ENCODE data around the gene DMD. TPM values are rescaled to one million over a fixed set of nuclear protein-coding genes. Genes with fewer than 3 reads are reported as not detected.

The DMD gene
- polyA plus RNA-seq, 4 donors: 1.6 to 11.6 (median 2.9) TPM

- Histone ChIP-seq H3K4me1 (ENCODE audit: control insufficient read depth in 3 of 3, insufficient read depth in 2 of 3, low read depth in 1 of 3, low read length in 2 of 3) (no peaks in the 10 kb centered on the region), H3K27me3 (ENCODE audit: control insufficient read depth in 3 of 3, insufficient read depth in 3 of 3, low read length in 3 of 3) (no peaks in the 10 kb centered on the region), H3K36me3 (ENCODE audit: control insufficient read depth in 3 of 3, insufficient read depth in 2 of 3, low read depth in 1 of 3, low read length in 3 of 3) (no peaks in the 10 kb centered on the region), H3K9me3 (ENCODE audit: control insufficient read depth in 2 of 2, insufficient read depth in 1 of 2, low read depth in 1 of 2, low read length in 1 of 2) (peaks cover 0 to 8% of the 10 kb centered on the region in 2 donors), H3K4me3 (ENCODE audit: low read depth in 1 of 3, low read length in 3 of 3) (no peak overlapping the region), H3K27ac (ENCODE audit: low read depth in 1 of 3, low read length in 2 of 3) (no peak overlapping the region)
- FAIRE-seq (no peak), DNase-seq (no peak)
- 86 to 97% (median 94%) methylated on average over 2 of the region's 2 CpGs for WGBS, 3 donors
Measured at GRCh38 chrX:31138124-31138523, 2073.2 kb downstream of the DMD start.

GRCh38 chrX:31136144-31136611, 2075.2 kb downstream of the DMD start:
- Histone ChIP-seq H3K9me3 (ENCODE audit: control insufficient read depth in 2 of 2, insufficient read depth in 1 of 2, low read depth in 1 of 2, low read length in 1 of 2) (peaks cover 0 to 8% of the 10 kb centered on the region in 2 donors), H3K4me3 (ENCODE audit: low read depth in 1 of 3, low read length in 3 of 3) (no peak overlapping the region), H3K27ac (ENCODE audit: low read depth in 1 of 3, low read length in 2 of 3) (no peak overlapping the region), H3K27me3 (ENCODE audit: control insufficient read depth in 3 of 3, insufficient read depth in 3 of 3, low read length in 3 of 3) (no peaks in the 10 kb centered on the region), H3K36me3 (ENCODE audit: control insufficient read depth in 3 of 3, insufficient read depth in 2 of 3, low read depth in 1 of 3, low read length in 3 of 3) (peaks cover 0 to 2% (median 0%) of the 10 kb centered on the region in 3 donors), H3K4me1 (ENCODE audit: control insufficient read depth in 3 of 3, insufficient read depth in 2 of 3, low read depth in 1 of 3, low read length in 2 of 3) (no peaks in the 10 kb centered on the region)
- no peak for FAIRE-seq
- 69 to 80% (median 70%) methylated on average over 5 of the region's 5 CpGs for WGBS, 3 donors
- no peak for DNase-seq

DNA sequence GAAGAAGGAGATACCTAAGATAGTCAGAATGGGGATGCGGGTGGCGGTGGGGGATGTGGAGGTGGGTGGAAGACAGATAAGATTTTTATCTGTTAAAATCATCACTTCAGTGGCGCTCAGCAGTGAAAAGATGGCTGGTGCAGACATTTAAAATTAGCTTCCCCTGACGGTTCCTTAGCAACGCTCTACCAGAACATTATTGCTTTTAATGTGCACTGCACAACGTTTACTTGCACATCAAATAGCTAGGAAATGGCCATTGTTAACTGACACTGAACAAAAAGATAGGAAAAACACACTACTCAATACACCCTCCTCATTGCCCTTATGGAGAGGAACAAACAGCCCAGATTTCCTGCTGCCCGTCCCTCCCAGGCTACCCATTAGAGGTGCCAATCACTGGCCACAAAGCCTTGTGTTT, 2078.5 kb downstream of the DMD start:
- 77 to 87% (median 81%) methylated on average over 7 of the region's 7 CpGs for WGBS, 3 donors
- FAIRE-seq: no peak

GRCh38 chrX:31130457-31131220, 2080.7 kb downstream of the DMD start:
- H3K4me1 ChIP-seq (ENCODE audit: control insufficient read depth in 3 of 3, insufficient read depth in 2 of 3, low read depth in 1 of 3, low read length in 2 of 3): no peaks in the 10 kb centered on the region
- no peak overlapping the region for H3K4me3 ChIP-seq (ENCODE audit: low read depth in 1 of 3, low read length in 3 of 3)
- peaks cover 0 to 4% (median 0%) of the 10 kb centered on the region in 3 donors for H3K36me3 ChIP-seq (ENCODE audit: control insufficient read depth in 3 of 3, insufficient read depth in 2 of 3, low read depth in 1 of 3, low read length in 3 of 3)
- no peaks in the 10 kb centered on the region for H3K9me3 ChIP-seq (ENCODE audit: control insufficient read depth in 2 of 2, insufficient read depth in 1 of 2, low read depth in 1 of 2, low read length in 1 of 2)
- H3K27ac ChIP-seq (ENCODE audit: low read depth in 1 of 3, low read length in 2 of 3): no peak overlapping the region
- whole genome bisulfite sequencing, 3 donors: 31 to 45% (median 44%) methylated on average over 6 of the region's 6 CpGs
- DNase-seq: peak in 1 of 2 donors; percentile 29
- FAIRE-seq: no peak
- H3K27me3 ChIP-seq (ENCODE audit: control insufficient read depth in 3 of 3, insufficient read depth in 3 of 3, low read length in 3 of 3): no peaks in the 10 kb centered on the region

More for the DNA sequence above, 2078.5 kb downstream of the DMD start:
- H3K4me3 ChIP-seq (ENCODE audit: low read depth in 1 of 3, low read length in 3 of 3): no peak overlapping the region
- H3K4me1 ChIP-seq (ENCODE audit: control insufficient read depth in 3 of 3, insufficient read depth in 2 of 3, low read depth in 1 of 3, low read length in 2 of 3): no peaks in the 10 kb centered on the region
- no peak for DNase-seq
- H3K27me3 ChIP-seq (ENCODE audit: control insufficient read depth in 3 of 3, insufficient read depth in 3 of 3, low read length in 3 of 3): no peaks in the 10 kb centered on the region
- H3K36me3 ChIP-seq (ENCODE audit: control insufficient read depth in 3 of 3, insufficient read depth in 2 of 3, low read depth in 1 of 3, low read length in 3 of 3): peaks cover 0 to 4% (median 0%) of the 10 kb centered on the region in 3 donors
- no peaks in the 10 kb centered on the region for H3K9me3 ChIP-seq (ENCODE audit: control insufficient read depth in 2 of 2, insufficient read depth in 1 of 2, low read depth in 1 of 2, low read length in 1 of 2)
- no peak overlapping the region for H3K27ac ChIP-seq (ENCODE audit: low read depth in 1 of 3, low read length in 2 of 3)

DNA sequence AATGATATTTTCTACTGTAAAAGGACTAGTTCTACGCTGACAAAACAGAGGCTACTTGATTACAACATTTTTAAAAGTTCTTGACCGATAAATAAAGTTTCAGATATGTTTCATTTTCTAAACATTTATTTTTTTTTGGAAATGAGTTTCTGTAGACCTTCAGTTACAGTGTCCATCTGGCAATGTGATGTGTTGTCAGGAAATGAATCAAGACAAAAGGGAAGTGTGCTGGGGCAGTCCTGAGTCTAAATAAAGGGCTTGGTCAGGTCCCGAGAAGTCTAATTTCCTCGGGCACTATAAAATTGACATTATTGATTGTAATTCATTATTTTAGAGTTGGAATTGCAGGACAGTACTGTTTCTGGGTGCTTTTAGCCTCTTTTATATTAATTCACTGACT, 2082.5 kb downstream of the DMD start:
- WGBS, 3 donors: 65 to 94% (median 68%) methylated on average over 4 of the region's 4 CpGs
- no peak for FAIRE-seq
- no peak overlapping the region for H3K4me3 ChIP-seq (ENCODE audit: low read depth in 1 of 3, low read length in 3 of 3)

DNA sequence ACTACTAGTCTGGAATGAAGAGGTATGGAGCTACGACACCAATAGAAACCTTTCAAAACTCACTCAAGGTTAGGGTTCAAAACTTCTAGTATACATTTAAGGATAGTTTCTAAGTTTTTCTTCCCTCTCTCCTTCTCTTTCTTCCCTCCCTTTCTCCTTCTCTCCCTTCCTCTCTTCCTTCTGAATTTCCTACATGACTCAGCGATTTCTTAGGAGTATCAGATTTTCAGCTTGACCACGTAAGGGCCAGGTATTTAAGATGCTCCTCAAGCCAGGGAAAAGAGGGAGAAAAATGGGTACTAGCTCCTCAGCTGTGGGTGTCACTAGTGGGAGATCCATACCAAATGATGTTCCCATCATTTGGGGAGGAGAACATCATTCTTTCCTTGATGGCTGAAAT, 2083.6 kb downstream of the DMD start:
- Histone ChIP-seq H3K4me3 (ENCODE audit: low read depth in 1 of 3, low read length in 3 of 3) (no peak overlapping the region), H3K27ac (ENCODE audit: low read depth in 1 of 3, low read length in 2 of 3) (no peak overlapping the region), H3K27me3 (ENCODE audit: control insufficient read depth in 3 of 3, insufficient read depth in 3 of 3, low read length in 3 of 3) (no peaks in the 10 kb centered on the region), H3K4me1 (ENCODE audit: control insufficient read depth in 3 of 3, insufficient read depth in 2 of 3, low read depth in 1 of 3, low read length in 2 of 3) (no peaks in the 10 kb centered on the region), H3K9me3 (ENCODE audit: control insufficient read depth in 2 of 2, insufficient read depth in 1 of 2, low read depth in 1 of 2, low read length in 1 of 2) (no peaks in the 10 kb centered on the region), H3K36me3 (ENCODE audit: control insufficient read depth in 3 of 3, insufficient read depth in 2 of 3, low read depth in 1 of 3, low read length in 3 of 3) (peaks cover 0 to 4% (median 0%) of the 10 kb centered on the region in 3 donors)
- WGBS, 3 donors: 70 to 98% (median 88%) methylated on average over 3 of the region's 3 CpGs
- DNase-seq (no peak), FAIRE-seq (no peak)

More for the DNA sequence above, 2082.5 kb downstream of the DMD start:
- DNase-seq: no peak
- Histone ChIP-seq H3K27ac (ENCODE audit: low read depth in 1 of 3, low read length in 2 of 3) (no peak overlapping the region), H3K4me1 (ENCODE audit: control insufficient read depth in 3 of 3, insufficient read depth in 2 of 3, low read depth in 1 of 3, low read length in 2 of 3) (no peaks in the 10 kb centered on the region), H3K27me3 (ENCODE audit: control insufficient read depth in 3 of 3, insufficient read depth in 3 of 3, low read length in 3 of 3) (no peaks in the 10 kb centered on the region), H3K36me3 (ENCODE audit: control insufficient read depth in 3 of 3, insufficient read depth in 2 of 3, low read depth in 1 of 3, low read length in 3 of 3) (peaks cover 0 to 4% (median 0%) of the 10 kb centered on the region in 3 donors), H3K9me3 (ENCODE audit: control insufficient read depth in 2 of 2, insufficient read depth in 1 of 2, low read depth in 1 of 2, low read length in 1 of 2) (no peaks in the 10 kb centered on the region)

DNA sequence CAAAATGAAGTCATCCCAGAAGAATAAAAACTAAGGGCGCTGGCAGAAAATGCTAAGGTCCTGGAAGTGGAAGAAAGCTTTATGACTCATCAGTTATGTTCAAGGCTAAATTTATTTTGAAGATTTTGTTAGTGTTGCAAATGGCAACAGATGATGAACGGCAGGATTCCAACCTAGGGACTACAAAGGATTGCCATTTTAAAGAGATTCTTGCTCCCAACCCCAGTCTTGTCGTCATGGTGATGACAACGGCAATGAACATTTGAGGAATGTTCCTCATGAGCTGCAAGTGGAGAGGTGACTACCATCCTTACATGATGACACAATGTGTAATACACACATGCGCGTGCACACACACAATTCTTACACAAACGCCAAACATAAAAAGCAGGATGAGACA, 2085.1 kb downstream of the DMD start:
- no peak for FAIRE-seq
- H3K4me1 ChIP-seq (ENCODE audit: control insufficient read depth in 3 of 3, insufficient read depth in 2 of 3, low read depth in 1 of 3, low read length in 2 of 3): no peaks in the 10 kb centered on the region
- no peak for DNase-seq
- H3K27ac ChIP-seq (ENCODE audit: low read depth in 1 of 3, low read length in 2 of 3): no peak overlapping the region
- H3K4me3 ChIP-seq (ENCODE audit: low read depth in 1 of 3, low read length in 3 of 3): no peak overlapping the region
- peaks cover 0 to 2% (median 0%) of the 10 kb centered on the region in 3 donors for H3K36me3 ChIP-seq (ENCODE audit: control insufficient read depth in 3 of 3, insufficient read depth in 2 of 3, low read depth in 1 of 3, low read length in 3 of 3)
- H3K9me3 ChIP-seq (ENCODE audit: control insufficient read depth in 2 of 2, insufficient read depth in 1 of 2, low read depth in 1 of 2, low read length in 1 of 2): no peaks in the 10 kb centered on the region
- no peaks in the 10 kb centered on the region for H3K27me3 ChIP-seq (ENCODE audit: control insufficient read depth in 3 of 3, insufficient read depth in 3 of 3, low read length in 3 of 3)
- WGBS, 3 donors: 91 to 94% (median 93%) methylated on average over 7 of the region's 7 CpGs

DNA sequence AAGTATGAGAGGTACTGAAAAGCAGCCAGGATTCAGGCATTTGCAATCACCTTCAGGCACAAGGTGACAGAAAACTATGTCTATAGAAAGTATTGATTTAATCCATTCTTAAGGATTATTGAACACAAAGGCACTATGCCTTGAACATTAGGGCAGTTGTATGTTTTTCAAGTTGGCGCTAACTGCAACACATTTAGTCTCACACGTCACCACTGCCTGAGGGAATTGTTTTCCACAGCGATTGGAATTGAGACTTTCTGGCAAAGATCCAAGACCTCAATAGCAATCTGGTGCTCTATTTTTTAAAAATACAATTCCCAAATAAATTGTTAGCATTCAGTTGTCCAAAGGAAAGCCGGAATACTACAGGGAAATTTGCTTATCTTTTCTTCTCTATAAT, 2086.8 kb downstream of the DMD start:
- Histone ChIP-seq H3K9me3 (ENCODE audit: control insufficient read depth in 2 of 2, insufficient read depth in 1 of 2, low read depth in 1 of 2, low read length in 1 of 2) (no peaks in the 10 kb centered on the region), H3K27ac (ENCODE audit: low read depth in 1 of 3, low read length in 2 of 3) (no peak overlapping the region), H3K36me3 (ENCODE audit: control insufficient read depth in 3 of 3, insufficient read depth in 2 of 3, low read depth in 1 of 3, low read length in 3 of 3) (peaks cover 0 to 2% (median 0%) of the 10 kb centered on the region in 3 donors), H3K27me3 (ENCODE audit: control insufficient read depth in 3 of 3, insufficient read depth in 3 of 3, low read length in 3 of 3) (no peaks in the 10 kb centered on the region), H3K4me1 (ENCODE audit: control insufficient read depth in 3 of 3, insufficient read depth in 2 of 3, low read depth in 1 of 3, low read length in 2 of 3) (no peaks in the 10 kb centered on the region), H3K4me3 (ENCODE audit: low read depth in 1 of 3, low read length in 3 of 3) (no peak overlapping the region)
- FAIRE-seq: no peak
- no peak for DNase-seq
- WGBS, 3 donors: 69 to 76% (median 70%) methylated on average over 4 of the region's 4 CpGs

All from small intestine (tissue), 7 donors.